DMS 273 treated with DMSO at 0.1 percent for 48 hours (cell line): ENCODE results near the gene MAD1L1.

ENCODE experiments used
- DNase-seq: peaks from one replicate; lab custom pipeline; 2025; lab: John Stamatoyannopoulos, UW

The MAD1L1 gene

DNA sequence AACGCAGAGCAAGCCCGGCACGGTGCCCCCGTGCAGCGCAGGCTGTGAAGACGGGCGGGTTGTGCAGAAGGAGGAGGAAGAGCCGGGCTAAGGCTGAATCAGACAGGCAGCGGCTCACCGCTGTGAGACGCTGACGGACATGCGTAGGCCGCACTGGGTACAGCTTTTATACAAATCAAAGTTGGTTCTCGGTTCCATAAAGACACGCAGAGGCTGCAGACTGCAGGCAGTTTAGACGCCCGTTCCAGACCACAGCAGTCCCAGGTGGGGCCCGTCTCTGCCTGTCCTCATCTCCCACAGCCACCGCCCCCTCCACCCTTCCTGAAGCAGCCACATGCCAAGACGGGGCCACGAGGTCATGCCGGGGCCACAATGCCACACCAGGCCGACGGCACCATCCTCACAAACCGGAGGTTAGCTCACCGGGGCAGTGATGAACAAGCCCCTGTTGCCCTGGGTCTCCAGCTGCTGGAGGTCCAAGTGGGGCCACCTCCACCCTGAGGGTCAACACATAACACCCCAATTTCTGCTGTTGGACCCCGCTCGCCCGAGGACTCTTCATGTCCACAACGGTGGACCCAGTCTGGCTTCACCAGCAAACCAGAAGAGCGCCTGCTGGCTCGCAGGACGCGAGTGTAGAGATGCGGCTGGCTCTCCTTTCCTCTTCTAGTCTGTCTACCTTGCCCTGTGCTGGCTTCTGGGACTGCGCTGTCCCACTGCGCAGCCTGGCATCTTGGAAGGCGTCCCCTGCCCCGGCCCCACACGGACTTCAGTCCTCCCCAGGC, 335.5 kb downstream of the MAD1L1 start:
- no peak for DNase-seq

DNA sequence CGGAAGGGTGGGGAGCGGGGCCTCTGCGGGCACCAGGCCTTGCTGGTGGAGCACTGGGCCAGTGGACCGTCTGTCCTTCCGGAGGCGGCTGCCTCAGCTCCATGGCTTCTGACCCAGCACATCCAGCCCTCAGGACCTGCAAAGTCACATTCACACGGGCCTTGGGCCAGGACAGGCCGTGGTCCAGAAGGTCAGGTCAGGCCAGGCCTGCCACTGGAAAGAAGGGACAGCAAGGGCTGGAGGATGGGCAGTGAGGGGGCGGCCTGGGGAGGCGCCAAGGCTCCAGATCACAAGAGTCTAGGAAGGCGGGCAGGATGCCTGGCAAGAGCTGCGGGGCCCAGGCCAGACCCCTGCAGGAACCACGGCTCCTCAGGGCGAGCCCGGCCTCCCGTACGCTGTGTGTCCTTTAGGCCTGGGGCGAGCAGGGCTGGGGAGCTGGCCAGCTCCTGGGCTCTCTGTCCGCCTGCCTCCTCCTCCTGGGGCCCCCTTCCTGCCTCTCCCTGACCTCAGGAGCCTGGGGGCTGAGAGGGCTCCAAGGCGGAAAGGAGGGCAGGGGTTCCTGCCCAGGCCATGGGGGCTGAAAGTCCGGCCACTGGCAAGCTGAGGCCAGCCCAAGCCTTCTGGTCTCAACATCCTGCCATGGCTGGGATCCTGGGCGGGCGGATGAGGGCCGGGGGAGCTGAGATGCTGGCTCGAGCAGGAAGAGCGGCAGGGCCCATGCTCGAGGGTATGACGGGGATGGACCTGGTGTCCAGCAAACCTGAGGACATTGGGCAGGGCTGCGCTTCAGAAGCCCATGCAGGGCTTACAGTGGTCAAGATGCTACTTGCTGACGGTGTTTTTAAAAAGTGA, 336.9 kb downstream of the MAD1L1 start:
- DNase-seq: no peak

DNA sequence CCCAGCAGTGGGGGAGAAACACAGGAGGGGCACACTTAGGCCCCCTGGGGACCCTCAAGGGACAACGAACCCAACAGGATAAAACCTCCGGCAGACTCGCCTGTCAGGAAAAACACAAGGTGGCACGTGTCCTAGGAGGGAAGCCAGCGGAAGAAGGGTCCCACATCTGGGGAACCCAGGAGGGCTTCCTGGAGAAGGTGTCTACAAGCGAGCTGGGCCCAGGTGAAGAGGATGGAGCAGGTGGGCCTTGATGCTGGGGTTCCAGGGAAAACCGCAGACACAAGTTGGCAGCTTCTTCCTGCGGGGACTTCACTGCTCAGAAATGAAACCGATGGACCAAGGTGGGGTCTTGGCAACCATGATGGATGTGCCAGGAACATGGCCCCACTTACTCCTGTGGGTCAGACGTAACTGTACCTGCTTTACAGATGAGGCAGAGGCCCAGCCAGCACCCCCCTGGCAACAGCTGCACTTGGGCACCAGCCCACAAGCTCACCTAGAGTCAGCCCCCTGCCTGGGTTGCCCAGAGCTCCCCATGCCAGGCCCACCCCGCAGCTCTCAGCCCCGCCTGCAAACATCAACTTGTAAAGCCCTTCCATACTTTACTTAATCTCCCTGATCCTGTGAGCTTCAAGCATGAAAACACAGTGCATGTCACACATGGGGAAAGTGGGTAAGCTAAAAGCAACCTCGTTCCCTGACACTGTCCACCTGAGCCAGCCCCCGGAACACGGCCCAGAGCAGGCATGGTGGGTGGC, 337.7 kb downstream of the MAD1L1 start:
- DNase-seq: no peak

DNA sequence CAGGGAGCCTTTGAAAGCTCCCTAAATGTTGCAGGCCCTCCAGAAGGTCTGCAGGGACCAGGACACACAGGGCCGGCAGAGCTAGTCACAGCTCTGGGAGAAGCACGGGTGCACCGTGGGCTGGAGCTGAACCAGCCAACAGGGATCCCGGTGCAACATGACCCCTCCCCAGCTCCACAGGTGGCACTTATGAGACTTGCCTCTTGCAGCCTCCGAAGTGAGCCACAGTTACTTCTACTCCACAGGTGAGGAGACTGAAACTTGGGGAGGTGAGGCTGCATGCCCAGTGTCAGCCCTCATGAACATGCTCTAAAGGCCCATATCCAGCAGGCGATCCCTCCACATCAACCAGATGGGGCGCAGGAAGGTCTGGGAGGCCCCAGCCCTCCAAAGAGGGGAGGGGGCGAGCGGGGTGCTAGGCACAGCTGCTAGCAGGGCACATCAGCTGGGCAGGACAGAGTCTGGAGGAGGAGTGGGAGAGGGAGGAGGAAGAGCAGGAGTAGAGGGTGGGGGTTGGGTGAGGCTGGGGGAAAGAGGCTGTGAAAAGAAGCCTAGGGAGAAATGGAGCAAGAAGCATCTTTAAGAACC, 338.3 kb downstream of the MAD1L1 start:
- no peak for DNase-seq

DNA sequence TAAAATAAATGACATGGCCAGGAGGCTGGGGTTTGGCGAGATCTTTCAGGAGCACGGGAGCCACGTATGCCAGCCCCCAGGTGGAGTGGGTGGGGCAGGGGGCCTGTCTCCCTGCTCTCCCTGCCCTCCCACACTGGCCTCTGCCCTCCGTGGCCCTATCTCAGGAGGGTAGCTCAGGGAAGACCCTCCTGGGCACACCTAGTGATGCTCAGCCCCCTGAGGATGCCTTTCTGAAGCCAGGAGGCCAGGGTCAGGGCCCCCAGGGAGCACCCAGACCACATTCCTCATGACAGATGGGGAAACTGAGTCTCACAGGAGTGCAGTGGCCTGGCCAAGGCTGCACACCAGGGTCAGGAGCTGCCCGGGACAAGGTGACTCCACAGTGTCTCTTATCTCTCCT, 339.3 kb downstream of the MAD1L1 start:
- no peak for DNase-seq

DNA sequence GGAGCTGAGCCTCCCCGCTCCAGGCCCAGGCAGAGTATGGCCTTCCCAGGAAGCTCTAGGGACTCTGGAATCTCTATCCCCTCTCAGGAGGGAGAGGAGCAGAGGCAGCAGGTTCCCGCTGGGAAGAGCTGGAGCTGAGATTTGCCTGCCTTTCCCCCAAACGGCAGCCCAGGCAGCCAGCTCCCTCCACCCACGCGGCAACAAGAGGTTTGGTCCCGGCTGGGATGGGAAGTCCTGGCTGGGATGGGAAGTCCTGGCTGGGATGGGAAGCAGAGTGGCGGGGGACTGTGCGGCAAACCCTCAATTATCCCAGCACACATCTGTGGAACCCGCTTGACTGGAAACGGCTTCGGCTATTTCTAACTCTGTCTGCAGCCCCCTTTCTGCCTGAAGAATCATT, 339.7 kb downstream of the MAD1L1 start:
- DNase-seq: no peak

DNA sequence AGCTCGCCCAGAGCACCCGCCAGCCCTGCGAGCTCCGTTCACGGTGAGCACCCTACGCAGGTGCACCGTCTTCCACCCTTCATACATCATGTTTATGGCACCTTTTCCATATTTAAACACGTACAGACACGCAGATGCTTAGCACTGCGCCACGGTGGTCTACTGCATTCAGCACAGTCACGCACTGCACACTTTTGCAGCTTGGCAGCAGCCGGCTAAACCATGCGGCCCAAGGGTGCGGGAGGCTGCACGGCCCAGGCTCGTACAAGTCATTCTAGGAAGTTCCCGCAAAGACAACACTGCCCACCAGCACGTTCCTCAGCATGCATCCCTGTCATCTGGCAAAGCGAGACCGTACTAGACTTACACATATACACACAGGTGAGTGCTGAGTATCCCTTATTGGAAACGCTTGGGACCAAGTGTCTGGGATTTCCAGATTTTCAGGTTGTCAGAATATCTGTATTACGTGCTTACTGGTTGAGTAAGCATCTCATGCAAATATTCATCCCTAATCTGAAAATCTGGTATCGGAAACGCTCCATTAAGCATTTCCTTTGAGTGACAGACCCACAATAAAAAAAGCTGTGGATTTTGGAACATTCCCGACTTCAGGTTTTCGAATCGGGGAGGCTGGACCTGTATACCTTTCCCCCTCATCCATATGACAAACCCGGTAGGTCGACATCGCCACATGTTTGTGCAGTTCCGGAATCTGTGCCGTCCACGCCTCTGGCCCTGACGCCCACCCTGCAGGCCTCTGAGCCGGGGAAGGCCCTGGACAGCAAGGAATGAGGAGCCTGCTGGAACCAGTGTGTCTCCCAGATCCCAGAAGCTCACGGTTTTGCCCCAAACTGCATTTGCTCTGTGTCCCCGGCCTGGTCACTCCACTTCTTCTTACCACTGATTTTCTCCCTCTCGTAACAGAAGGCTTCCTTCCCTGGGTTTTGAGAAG, 340.5 kb downstream of the MAD1L1 start:
- no peak for DNase-seq

DNA sequence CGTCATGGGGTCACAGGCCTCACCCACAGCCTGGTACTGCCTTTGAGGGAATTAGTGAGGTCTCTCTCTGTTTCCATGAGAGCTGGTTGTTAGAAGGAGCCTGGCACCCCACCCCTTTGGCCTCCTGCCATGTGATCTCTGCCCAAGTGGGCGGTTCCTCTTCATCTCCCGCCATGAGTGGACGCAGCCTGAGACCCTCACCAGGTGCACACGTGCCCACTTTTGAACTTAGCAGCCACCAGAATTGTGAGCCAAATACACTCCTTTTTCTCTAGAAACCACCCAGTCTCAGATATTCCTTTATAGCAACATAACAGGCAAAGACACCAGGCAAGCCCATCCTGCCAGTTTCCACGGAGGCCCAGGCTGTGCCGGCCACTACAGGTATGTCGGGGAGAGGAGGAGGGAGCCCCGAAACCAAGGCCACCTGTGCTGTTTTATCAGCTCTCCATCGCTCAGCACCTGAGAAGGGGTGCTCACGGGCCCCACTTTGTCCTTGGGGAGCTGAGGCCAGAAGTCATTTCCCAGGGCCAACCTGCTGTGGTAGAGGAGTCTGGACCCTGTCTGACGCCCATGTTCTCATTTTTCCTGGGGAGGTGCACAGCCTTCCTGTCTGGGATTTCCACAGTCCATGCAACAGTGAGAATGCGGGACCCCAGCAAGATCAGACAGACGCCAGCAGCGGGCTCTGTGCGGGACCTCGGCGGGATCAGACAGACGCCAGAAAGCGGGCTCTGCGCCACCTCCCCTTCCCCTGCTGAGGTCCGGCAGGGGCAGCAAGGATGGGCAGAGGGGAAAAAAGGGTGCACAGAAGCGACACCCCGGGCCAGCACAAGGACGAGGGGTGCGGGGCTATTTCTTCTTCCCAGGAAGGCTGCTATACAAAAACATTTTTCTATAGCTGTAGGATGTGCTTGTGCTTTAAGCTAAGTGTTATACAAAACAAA, 342.2 kb downstream of the MAD1L1 start:
- DNase-seq: no peak

DNA sequence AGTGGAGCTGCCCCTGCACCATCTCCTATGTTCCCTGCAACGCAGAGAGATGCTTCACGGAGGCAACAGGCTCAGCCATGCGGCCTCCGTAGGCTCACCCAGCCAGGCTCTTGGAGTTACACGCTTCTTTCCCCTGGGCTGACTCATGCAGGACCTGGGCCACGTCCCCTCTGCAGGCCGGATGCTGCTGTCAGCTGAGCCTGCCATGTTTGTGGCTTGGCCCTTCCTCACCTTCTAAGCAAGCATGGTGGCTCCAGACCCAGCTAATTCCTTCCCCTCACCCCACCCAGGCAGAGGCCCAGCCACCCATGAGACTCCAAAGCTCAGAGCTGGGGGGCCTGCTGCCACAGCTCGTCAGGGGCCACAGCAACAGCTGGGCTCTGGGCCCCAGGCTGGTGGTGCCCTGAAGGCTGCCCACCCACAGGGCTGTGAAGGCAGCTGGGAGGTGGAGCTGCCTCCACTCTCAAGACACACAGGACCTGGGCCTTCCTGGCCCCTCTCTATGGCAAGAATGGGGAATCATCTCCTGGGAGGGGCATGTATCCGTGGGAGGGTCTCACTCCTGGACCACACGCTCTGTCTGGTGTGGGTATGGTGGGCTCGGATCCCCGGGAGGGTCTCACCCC, 343.1 kb downstream of the MAD1L1 start:
- DNase-seq: no peak

DNA sequence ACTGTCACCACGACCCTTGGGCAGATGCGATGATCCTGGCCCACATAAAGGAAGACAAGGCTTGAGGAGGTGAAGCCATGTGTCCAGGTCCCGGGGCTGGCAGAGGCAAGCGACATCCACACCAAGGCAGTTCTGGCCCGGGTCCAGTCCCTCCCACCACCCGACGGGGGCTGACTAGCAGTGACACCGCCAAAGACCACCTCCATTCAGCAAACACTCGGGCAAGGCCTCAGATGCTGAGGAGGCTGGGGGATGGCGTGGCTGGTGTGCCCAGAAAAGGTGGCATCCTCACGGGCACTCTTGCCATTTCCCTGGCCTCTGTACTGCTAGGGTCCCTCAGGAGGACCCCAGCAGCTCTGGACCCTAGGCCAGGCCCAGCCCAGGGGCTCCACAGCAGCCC, 343.7 kb downstream of the MAD1L1 start:
- DNase-seq: no peak

DNA sequence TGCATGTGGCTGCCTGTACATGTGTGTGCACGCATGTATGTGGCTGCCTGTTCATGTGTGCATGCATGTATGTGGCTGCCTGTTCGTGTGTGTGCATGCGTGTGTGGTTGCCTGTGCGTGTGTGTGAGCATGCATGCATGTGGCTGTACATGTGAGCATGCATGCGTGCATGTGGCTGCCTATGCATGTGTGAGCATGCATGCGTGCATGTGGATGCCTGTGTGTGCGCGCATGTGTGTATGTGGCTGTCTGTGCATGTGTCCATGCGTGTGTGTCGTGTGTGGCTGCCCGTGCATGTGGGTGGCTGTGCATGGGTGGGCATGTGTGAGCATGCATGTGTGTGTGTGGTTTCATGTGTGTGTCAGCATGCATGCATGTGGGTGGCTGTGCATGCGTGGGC, 344.3 kb downstream of the MAD1L1 start:
- no peak for DNase-seq

DNA sequence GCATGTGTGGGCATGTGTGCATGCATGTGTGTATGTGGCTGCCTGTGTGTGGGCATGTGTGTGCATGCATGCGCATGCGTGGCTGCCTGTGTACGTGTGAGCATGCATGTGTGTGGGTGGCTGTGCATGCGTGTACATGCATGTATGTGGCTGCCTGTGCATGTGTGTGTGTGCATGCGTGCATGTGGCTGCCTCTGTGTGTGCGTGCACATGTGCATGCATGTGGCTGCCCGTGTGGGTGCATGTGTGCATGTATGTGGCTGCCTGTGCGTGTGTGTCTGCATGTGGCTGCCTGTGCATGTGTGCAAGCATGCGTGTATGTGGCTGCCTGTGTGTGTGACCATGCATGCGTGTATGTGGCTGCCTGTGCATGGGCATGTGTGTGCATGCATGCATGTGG, 345.5 kb downstream of the MAD1L1 start:
- no peak for DNase-seq

DNA sequence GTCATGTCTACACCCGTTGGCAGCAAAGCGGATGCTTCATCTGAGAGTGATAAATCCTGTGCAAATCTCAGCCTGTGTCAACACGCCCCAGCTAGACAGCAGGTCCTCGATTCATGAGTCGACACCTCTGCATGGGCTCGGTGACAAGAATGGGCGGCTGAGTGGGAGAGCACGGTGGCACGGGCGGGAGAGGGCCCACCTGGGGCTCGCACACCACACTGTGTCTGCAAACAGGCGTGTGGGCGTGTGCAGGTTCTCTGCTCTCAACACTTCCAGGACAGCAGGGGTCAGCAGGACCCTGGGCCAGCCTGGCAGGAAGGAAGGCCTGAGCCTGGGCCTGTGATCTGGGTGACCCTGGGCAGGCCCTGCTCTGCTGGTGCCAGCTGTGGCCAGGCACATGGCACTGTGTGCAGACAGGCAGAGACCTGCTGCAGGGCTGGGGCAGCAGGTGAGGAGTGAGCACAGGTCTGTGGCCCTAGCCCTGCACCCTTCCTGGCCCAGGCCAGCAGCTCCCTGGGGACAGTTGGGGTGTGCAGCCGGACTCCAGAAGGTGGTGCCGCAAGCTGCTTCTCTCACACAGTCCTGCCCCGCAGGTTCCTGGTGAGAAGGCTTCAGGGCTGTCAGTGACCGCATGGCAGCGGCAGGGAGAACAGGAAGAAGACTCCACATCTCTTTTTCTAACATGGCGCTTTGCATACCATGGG, 346.2 kb downstream of the MAD1L1 start:
- no peak for DNase-seq

DNA sequence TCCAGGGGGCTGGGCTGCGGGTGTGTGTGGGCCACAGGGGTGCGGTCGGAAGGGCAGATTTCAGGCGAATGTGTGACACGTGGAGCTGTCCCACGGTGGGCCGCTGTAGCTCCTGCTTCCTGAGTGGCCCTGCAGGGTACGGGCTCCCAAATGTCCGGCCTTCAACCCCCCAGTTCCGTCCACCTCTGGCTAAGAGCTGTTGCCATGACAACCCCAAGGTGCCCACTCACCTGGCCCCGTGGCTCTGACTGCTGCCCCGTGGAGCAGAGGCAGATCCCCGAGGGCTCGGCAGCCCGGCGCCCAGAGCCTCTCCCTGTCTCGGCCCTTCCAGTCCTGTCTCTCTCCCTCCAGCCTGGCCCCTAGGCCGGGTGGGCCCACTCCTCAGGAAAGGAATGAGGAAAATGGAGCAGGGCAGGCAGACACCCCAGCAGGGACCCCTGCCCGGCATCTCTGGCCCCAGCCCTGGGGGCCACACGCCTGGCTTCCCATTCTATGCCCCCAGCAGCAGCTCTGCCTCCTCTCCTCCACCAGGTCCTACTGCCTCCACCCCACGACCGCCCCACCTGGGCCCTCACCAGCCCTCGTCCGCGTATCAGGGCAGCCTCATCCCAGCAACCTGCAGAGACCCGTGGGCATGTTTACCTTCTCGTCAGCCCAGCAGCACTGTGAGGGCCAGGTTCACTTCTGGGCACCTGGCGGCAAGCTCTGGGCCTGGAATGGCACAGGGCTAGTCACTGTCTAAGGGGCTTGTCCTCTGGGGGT, 347.1 kb downstream of the MAD1L1 start:
- DNase-seq: no peak

DNA sequence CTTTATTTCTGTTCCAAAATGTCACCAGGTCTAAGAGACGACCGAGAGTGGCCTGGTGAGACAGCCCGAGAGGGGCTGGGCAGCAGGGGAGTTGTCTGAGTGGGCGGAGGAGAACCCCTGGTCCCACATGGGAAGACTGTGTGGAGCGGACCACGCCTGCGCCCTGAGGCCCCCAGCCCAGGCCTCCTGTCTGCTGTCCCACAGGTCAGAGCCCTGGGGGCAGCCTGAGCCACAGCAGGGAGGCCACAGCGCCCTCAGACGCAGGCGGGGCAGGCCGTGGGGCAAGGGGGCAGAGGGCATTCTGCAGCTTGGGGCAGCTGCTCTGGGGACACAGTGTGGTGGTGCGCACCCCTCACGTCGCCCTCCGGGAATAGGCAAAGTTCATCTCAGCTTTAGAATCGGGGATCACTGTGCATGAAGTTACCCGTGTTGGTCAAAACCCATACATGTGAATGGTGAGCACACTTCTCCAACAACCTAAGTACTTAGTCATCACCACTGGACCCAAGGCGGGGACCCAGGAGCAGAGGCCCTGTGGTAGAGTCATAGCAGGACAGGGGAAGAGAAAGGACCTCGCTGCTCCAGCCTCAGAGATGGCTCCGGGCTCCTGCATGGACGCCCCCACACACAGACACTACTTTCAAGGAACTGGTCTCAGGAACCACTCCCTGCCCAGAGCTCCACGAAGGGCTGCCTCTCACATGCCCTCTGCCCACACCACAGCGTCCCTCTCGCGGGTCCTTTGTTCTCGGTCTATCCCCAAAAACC, 348.0 kb downstream of the MAD1L1 start:
- DNase-seq: no peak

DNA sequence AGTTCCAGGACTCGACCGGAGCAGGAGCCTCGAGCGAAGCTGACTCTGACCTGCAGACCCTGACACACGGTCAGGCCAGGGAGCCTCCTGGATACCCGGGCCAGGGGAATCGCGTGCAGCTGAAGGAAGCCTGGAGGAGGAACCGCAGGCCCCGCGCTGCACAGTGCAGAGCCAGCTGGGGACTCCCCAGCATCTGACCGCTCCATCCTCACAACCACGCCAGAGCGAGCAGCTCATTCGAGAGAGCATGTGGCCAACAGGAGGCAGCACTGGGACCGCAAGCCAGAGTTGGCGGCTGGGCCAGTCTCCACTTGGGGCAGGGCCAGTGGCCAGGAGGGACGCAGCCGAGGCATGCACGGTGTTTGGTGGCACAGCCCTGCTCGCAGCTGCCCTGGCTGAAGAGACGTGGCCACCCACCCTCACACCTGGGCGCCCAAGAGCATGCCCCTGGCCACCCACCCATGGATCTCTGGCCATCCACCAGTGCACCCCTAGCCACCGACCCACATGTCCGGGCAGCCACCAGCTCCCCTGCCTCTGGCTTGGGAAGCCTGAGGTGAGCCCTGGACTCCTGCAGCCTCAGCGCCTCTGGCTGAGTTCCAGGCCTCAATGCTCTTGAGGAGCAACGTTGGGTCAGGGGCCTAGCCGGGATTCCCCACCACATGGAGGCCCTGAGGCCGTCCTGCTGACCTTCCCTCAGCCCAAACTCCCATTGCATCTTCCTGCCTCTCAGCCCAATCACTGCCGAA, 348.7 kb downstream of the MAD1L1 start:
- no peak for DNase-seq
